T47D (cell line): ENCODE data around the gene EVI2A.
"Not testable (repeated sequence)": the region's sequence is repeated elsewhere in the genome, so short reads cannot be mapped to it uniquely, and the experiment has no call there.

Source experiments
- DNase-seq, 2 experiments: peaks; one replicate each; pipeline versions ENCODE4 v3.0.0 to v3.0.0-alpha.2; 2011 to 2012; ENCODE audit warnings: low read depth in 1 of 2, low spot score in 1 of 2
- JUND ChIP-seq: IDR thresholded peaks from 2 replicates; pipeline ENCODE4 v1.6.1; 2012; ENCODE audit warnings: low read depth
- in situ Hi-C: cut with HindIII; loops from 2 replicates; pipeline ENCODE4 v1.10.0; 2016; ENCODE audit warnings: low sequenced_read_pairs, low pct_unique_long_range_greater_than_20kb

EVI2A gene

DNA sequence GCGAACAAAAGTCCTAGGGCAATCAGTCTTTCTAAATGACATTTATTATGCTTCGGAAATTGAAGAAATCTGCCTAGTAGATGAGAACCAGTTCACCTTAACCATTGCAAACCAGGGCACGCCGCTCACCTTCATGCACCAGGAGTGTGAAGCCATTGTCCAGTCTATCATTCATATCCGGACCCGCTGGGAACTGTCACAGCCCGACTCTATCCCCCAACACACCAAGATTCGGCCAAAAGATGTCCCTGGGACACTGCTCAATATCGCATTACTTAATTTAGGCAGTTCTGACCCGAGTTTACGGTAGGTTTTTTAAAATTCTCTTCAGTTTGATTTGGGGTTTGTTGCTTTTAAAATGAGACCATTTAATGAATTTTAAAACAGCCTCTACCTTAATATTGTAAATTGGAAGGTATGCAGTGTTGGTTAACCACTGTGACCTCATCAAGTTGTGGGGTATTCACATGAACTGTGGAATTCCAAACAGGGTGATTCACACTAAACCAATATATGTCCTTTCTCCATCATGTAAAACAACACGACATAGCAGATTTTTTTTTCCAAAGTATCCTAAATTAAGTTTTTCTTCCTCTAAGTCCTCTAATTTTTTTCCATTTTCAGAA is 6.2 kb upstream of the EVI2A start:
- no peak for TF ChIP-seq JUND
- DNase-seq = no peak
- in situ Hi-C loops = no loop called here

DNA sequence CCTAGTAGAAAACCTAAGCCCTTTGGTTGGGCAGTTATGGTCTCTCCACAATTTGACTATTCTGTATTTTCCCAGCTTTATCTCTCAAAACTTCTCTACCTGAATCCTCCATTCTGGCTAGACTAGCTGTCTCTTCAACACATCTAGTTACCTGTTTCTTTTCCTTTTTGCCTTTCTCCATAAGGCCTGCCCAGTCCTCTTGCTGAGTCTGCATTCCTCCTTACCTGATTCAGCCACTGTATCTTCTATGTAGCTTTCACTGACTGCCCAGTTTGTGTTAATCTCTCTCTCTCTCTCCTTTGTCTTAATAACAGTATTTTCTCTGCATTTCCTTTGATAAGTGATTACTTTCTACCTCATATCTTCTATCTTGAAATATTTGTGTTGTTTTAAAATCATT is 2.1 kb upstream of the EVI2A start:
- in situ Hi-C loops = no loop called here
- TF ChIP-seq JUND = no peak
- DNase-seq = no peak

DNA sequence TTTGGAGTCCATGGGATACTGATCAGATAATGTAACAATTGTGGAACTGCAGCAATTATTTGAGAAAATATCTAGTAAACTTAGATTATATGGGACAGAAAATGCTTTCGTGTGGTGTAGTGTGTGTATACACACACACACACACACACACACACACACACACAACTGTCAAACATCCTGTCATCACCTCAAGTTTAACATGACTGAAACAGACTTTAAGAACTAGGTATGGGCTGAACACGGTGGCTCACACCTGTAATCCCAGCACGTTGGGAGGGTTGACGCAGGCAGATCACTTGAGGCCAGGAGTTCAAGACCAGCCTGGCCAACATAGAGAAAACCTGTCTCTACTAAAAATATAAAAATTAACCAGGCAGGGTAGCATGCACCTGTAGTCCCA is 544 bp upstream of the EVI2A start:
- no peak for TF ChIP-seq JUND
- DNase-seq = no peak
- in situ Hi-C loops = no loop called here

DNA sequence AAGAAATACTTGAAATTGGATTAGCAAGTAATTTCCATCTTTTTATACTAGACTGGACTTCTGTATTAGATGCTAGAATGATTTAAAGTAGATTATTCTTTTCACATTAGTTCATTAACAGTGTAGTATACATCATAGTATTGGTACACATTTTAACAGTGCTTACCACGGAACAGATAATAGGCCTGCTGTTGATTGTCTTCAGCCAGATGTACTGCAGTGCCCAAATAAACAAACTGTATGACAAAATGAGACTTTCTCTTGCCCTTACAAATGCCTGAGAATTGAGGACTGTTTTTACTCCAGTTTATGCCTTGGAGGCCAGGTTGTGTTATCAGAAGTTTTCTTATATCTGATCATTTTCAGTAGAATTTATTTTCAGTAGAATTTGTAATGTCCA is 631 bp downstream of the EVI2A start:
- in situ Hi-C loops = no loop called here
- no peak for DNase-seq
- TF ChIP-seq JUND = no peak

DNA sequence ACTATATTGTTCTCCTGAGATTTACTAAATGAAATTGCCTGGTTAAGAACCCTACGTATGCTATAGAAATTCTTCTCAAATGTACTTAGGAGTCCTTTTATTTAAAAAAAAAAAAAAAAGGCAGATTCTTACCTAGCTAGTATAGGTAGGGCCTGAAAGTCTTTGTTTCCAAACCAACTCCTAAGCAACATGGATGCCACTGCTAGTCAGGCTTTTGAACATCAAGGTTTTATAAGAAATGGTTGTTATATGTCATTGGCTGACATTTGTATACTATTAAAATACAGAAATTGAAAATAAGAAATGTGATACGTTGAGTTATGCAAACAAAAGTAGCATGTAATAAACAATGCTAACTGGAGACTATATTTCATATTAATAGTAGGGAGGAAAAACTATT is 1.2 kb downstream of the EVI2A start:
- TF ChIP-seq JUND = no peak
- in situ Hi-C loops = no loop called here
- DNase-seq = no peak

GRCh38 chr17:31318851-31319661 is 2.4 kb downstream of the EVI2A start:
- no peak for TF ChIP-seq JUND
- DNase-seq = no peak
- in situ Hi-C loops = no loop called here

DNA sequence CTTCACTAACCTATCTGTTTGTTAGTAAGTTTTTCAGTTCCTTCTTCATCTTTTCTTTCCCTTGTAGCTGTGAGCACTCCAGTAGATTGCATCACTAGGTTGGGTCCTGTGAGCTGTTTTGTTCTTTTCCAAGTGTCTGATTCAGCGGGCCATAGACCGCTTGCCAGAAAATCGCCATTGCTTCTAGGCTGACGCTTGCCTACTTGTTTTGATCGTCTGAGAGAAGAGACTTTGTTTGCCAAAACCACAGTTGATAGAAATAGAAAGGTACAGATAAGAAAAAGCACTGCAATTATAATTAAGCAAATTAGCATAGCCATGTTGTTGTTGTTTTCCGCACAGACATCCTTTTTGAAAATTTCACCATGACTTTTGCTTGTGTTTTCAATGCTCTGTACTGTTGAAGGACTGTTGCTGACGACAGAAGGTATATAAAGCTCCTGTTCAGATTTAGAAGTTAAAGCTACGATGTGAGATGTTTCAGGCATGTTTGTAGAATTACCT is 3.1 kb downstream of the EVI2A start:
- in situ Hi-C loops = no loop called here
- DNase-seq = no peak
- TF ChIP-seq JUND = no peak

- TF ChIP-seq JUND = no peak
- in situ Hi-C loops = no loop called here
- DNase-seq = no peak
Observed at GRCh38 chr17:31314782-31315100, 6.7 kb downstream of the EVI2A start.

GRCh38 chr17:31313982-31314781 is 7.2 kb downstream of the EVI2A start, which contains the start of gene EVI2B:
TSS of gene EVI2B (minus strand) at chr17:31314054. CDS start at chr17:31305609, 8,445 bp downstream.
- no peak for DNase-seq
- TF ChIP-seq JUND = no peak
- in situ Hi-C loops = no loop called here

DNA sequence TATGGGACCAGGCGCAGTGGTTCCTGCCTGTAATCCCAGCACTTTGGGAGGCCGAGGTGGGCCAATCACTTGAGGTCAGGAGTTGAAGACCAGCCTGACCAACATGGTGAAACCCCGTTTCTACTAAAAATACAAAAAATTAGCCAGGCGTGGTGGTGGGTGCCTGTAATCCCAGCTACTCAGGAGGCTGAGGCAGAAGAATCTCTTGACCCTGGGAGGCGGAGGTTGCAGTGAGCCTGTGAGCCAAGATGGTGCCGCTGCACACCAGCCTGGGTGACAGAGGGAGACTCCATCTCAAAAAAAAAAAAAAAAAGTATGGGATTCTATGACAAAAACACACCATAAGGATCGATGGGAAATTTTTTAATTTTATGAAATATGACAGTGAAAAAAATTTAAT is 9.2 kb downstream of the EVI2A start:
- in situ Hi-C loops, DNase-seq: not testable (repeated sequence)

DNA sequence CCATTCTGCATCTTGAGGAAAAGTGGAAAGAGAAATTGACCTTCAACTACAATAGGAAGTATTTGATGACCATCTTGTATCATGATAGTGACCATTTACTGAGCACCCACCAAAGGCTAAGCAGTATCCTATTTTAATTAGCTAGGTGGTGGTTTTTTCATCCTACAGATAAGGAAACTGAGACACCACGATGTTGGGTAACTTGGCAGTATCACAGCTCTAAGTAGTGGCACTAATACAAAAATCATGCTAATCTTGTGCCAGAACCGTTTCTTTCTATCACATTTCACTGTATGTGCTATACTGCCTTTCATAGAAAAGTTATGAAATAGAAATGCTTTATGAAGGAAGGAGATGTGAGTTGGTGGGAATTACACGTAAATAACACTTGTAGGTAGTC is 9.9 kb downstream of the EVI2A start:
- no peak for TF ChIP-seq JUND
- no peak for DNase-seq
- in situ Hi-C loops = no loop called here

DNA sequence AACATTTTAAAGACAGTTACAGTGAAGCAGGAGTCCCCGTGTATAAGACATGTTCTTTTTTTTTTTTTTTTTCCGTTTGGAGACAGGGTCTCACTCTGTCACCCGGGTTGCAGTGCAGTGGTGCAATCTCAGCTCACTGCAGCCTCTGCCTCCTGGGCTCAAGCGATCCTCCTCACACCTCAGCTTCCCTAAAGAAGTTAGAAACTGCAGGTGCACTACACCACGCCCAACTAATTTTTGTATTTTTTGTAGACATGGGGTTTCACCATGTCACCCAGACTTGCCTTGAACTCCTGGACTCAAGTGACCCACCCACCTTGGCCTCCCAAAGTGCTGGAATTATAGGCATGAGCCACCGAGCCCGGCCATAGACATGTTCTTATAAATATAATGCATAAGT is 10.5 kb downstream of the EVI2A start:
- in situ Hi-C loops = no loop called here
- TF ChIP-seq JUND = no peak

DNA sequence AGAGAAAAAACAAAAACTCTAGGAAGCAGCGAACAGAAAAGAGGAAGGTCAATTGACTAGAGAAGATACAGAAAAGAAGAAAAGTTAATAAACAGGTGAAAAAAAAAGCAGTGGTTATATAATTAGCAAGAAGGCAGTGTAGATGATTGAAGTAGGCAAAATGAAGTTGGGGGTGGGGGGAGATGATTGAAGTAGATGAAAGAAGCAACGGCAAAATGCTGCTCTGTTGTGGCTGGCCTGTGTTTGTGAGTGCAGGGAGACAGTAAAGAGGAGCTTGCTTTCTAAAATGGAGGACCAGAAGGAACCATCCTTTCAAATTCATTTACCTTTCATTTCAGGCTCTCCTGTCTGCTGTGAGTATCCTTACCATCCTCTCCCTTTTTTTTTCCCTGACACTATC is 11.2 kb downstream of the EVI2A start:
- DNase-seq = no peak

More for the DNA sequence above, 10.5 kb downstream of the EVI2A start:
- DNase-seq = no peak

More for the DNA sequence above, 11.2 kb downstream of the EVI2A start:
- TF ChIP-seq JUND = no peak
- in situ Hi-C loops = no loop called here
